LoVo (cell line): ENCODE data around the gene PDK1.
"Not testable (repeated sequence)": the region's sequence is repeated elsewhere in the genome, so short reads cannot be mapped to it uniquely, and the experiment has no call there.

ENCODE experiments used
- DNase-seq: peaks from one replicate; pipeline ENCODE4 v3.0.0-alpha.2; 2016; ENCODE audit warnings: low spot score

PDK1 gene

GRCh38 chr2:172555522-172556283 lies at the start of gene PDK1:
Gene PDK1, plus strand, starts transcription at chr2:172556090. Its CDS starts 61 bp downstream, at chr2:172556151.
- peak; percentile 91 for DNase-seq

- DNase-seq = no peak
Observed at GRCh38 chr2:172507199-172507598, 48.7 kb upstream of the PDK1 start.

GRCh38 chr2:172510088-172510487 lies 45.8 kb upstream of the PDK1 start:
- DNase-seq = no peak

GRCh38 chr2:172510548-172510947 lies 45.3 kb upstream of the PDK1 start:
- no peak for DNase-seq

GRCh38 chr2:172512810-172513523 lies 42.9 kb upstream of the PDK1 start:
- no peak for DNase-seq

GRCh38 chr2:172513524-172513900 lies 42.4 kb upstream of the PDK1 start:
- DNase-seq = no peak

- no peak for DNase-seq
Observed at GRCh38 chr2:172513935-172514586, 41.8 kb upstream of the PDK1 start.

GRCh38 chr2:172516299-172516698 lies 39.6 kb upstream of the PDK1 start:
- DNase-seq = no peak

GRCh38 chr2:172518995-172519394 lies 36.9 kb upstream of the PDK1 start:
- DNase-seq = no peak

GRCh38 chr2:172525601-172526000 lies 30.3 kb upstream of the PDK1 start:
- DNase-seq = no peak

- no peak for DNase-seq
Observed at GRCh38 chr2:172531309-172531708, 24.6 kb upstream of the PDK1 start.

GRCh38 chr2:172532461-172532860 lies 23.4 kb upstream of the PDK1 start:
- not testable (repeated sequence) for DNase-seq

GRCh38 chr2:172533687-172534086 lies 22.2 kb upstream of the PDK1 start:
- no peak for DNase-seq

GRCh38 chr2:172535119-172535518 lies 20.8 kb upstream of the PDK1 start:
- DNase-seq = no peak

- not testable (repeated sequence) for DNase-seq
Observed at GRCh38 chr2:172537851-172538250, 18.0 kb upstream of the PDK1 start.

GRCh38 chr2:172539767-172540166 lies 16.1 kb upstream of the PDK1 start:
- no peak for DNase-seq

GRCh38 chr2:172540421-172540820 lies 15.5 kb upstream of the PDK1 start:
- DNase-seq = no peak

- DNase-seq = peak; percentile 55
Observed at GRCh38 chr2:172545408-172546075, 10.3 kb upstream of the PDK1 start.

GRCh38 chr2:172549131-172549530 lies 6.8 kb upstream of the PDK1 start:
- no peak for DNase-seq

GRCh38 chr2:172549802-172550201 lies 6.1 kb upstream of the PDK1 start:
- not testable (repeated sequence) for DNase-seq

- no peak for DNase-seq
Observed at GRCh38 chr2:172550419-172550818, 5.5 kb upstream of the PDK1 start.

GRCh38 chr2:172551271-172551670 lies 4.6 kb upstream of the PDK1 start:
- no peak for DNase-seq
